HG03571 (cell line): ENCODE results near the gene CRYL1.
"Not testable (repeated sequence)": the region's sequence is repeated elsewhere in the genome, so short reads cannot be mapped to it uniquely, and the experiment has no call there.

ENCODE experiments used
- ATAC-seq: cut with Tn5 transposase; IDR thresholded peaks from one replicate; pipeline ENCODE4 v1.9.1; 2021; ENCODE audit not compliant: unreplicated experiment

The CRYL1 gene

DNA sequence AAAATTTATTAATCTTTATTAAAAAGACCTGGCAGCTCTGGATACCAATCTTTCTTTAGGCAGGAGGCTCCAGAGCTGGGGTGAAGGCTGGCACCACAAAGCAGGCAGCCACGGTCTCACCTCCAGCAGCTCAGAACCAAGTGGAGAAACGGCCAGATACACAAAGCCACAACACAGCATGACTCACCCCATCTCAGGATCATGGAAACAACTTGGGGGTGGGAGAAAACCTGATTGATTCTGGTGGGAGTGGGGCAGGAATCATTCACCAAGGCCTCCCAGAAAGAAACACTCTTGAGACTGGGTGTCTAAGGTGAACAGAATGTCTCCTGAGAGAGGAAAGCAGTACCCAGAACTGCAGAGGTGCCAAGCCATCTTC, 64.2 kb downstream of the CRYL1 start:
- no peak for ATAC-seq

DNA sequence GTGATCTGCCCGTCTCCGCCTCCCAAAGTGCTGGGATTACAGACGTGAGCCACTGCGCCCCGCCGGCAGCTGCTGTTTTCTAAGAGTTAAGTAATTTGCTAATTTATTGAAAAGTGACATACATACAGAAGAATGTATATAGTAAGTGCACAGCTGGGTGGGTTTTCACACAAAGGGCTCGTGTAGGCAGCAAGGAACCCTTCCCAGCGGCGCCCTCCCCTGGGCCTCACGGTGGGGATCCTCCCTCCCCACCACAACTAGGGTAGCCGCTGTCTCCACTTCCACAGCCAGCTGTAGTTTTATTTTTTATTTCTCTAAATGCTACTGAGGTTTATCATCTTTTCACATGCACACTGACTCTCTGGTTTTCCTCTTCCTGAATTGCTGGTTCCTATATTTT, 64.9 kb downstream of the CRYL1 start:
- ATAC-seq = no peak

DNA sequence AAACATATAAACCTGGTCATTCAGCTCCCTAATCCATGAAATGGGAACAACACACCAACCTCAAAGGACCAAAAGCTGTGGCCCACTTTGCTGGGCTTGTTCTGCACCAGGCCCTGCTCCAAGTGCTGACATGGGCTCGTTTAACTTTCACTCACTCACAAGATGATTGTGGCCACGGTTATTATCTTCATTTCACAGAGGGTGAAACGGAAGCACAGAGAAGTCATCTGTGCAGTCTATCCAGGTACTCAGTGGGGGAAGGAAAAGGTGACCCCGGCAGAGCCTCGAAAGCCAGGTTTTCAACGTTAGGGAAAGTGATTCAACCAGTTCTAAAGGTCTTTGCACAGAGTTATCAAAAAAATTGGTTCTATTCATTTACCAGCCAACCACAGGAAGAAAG, 68.0 kb downstream of the CRYL1 start:
- ATAC-seq = no peak

DNA sequence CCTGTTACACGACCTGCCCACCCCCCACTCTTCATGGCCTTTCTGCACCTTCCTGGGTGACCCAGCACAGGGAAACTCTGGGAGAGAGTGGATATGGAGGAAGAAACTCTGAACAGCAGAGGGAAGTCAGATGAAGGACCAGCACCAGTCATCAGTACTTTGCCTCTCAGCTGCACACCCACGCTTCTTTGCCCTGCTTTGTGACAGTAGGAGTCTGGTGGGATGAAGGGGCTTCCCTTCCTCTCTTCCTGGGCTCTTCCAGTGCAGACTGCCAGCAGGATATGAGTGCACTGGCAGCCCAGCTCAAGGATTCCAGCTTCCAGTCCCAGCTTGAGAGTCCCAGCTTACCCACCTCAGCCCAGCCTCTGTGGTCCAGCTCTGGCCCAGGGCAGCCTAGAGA, 68.9 kb downstream of the CRYL1 start:
- no peak for ATAC-seq

DNA sequence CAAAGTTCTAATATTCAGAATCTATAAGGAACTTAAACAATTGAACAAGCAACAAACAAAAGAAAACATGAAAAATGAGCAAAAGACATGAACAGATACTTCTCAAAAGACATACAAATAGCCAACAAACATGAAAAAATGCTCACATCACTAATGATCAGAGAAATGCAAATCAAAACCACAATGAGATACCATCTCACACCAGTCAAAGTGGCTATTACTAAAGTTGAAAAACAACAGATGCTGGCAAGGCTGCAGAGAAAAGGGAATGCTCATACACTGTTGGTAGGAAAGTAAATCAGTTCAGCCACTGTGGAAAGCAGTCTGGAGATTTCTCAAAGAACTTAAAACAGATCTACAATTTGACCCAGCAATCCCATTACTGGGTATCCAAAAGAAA, 74.3 kb downstream of the CRYL1 start:
- no peak for ATAC-seq

DNA sequence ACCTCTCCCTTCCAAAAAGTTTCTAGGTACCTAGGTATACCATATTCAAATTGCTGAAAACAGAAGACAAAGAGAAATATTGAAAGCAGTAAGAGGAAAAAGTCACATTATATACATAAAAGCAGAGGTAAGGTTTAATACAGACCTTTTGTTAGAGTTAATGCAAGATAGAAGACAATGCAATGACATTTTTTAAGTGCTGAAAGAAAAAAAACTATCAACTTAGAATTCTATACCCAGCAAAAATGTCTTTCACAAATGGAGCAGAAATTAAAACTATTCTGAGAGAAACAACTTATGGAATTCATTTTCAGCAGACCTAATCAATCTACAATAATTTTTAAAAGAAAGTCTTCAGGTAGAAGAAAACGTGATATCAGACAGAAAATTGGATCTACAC, 77.2 kb downstream of the CRYL1 start:
- no peak for ATAC-seq

DNA sequence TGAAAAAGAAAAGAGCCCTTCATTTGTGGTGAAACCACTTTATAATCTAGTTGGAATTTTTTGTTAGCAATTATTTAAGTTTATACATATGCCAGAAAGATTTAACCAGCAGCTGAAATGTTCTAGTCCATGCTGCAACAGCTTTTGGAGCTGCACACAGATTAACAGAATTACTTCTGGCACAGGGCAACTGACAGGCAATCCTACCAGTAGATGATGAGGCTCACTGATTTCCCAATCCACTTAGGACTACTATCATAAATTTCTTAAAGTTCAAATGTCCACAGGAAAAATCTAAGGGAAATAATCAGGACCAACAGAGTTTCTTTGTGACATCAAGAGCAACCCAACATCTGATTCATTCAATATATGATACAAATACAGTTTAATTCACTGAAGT, 78.8 kb downstream of the CRYL1 start:
- no peak for ATAC-seq

DNA sequence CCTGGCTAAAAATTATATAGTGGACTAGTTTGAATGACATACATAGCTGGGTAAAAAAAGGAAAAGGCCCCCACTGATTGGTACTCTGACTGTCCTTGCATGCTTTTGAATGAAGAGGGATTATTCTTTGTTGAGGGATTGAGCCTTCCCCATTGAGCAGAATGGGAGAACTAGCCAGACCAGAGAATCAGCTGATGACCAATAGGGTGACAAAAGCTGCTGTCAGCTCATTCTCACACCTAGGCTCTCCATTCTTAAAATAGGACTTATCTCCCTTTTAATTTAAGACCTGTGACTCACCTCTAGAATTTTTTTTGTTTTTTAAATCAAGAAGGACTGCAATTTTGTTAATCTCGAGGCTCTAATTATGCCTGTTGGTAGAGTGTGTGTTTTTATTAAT, 79.3 kb downstream of the CRYL1 start:
- no peak for ATAC-seq

DNA sequence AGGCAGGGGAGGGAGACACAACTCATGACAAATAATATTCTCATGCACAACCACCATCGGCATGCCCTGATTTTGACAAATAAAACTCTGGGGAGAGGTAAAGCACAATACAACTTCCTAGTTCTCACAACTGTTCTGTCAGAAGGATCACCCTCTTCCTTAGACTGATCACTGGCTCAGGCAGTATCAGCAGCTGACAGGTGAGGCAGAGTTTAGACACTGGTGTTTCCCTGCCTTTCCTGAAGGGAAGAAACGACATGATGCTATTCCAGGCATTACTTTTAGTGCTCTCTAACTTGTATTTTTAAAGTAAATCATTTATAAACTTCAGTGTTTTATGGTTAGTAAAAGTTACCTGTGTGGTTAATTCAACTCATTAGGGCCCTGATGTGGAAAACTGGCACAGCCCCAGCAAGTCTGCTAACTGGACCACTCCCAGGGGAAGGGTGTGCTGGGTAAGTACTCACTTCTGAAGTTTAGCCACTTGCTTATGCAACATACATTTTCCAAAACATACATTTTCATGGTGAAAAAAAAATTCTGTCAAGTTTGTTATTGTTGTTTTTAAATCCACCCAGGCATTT, 82.8 kb downstream of the CRYL1 start:
- ATAC-seq = no peak

DNA sequence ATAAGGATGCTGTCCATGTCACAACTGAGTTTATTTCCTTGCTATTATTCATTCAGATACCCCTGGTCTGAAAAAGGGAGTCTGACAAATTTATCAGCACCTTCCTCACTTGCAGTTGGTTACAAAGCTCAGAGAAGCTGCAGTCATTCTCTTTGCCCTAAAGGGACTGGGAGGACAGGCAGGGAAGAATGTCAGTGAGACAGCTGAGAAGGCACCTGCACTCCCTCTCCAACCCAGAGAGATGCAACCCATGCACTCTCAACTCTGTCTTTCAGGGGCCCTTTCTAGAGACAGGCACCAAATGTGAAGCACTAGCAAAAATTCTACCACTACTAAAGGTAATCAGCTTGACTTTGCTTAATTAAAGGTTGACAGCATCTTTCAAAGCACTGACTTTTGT, 83.3 kb downstream of the CRYL1 start:
- ATAC-seq = no peak

DNA sequence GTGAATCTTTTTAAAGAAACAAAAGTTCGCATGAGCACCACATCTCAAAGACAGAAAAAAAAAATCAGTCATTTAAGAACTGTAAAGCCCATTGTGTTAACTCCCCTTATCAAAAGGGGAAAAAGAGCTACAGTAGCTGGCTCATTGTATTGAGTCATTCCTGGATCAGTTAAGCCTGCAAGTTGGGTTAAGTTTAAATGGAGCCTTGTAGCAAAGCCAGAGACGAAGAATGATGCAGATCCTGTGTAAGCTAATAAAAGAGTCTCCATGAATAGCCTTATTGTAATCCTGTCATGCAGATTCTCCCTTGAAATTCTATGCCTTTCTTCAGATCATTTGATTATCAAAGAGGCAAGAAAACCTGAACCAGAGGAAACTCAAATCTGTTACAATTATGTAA, 83.8 kb downstream of the CRYL1 start:
- no peak for ATAC-seq

DNA sequence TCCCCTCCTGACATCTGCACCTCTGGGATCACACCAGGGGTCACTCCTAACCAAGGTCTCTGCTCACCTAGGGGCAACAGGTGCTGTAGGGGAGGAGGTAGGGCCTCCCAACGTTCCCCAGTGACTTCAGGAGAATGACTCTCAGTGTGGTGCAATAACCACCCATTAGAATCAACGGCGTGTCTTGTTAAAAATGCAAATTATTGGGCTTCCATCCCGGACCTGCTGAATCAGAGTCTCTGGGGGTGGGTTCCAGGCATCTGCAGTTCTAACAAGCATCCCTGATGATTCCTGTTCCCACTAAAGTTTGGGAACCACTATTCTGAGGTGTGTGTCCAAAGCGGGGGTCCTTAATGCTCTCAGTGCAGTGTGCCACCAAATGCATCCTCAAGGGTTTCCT, 84.6 kb downstream of the CRYL1 start:
- ATAC-seq = no peak

DNA sequence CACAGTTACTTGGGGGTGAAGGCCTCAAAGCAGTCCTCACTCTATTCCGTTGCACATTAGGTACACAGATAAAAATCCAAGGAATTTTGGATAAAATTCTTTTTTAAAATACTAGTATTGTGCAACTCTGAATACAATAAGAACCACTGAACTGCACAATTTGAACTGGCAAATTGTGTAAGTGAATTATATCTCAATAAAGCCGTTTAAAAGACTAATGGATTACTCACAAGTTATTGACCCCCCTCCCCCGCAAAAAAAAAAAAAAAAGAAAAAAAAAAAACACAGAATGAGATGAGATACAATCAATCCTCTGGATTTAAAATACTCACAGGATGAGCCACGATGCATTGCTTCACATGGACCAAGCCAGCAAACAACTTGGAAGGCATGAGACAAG, 86.4 kb downstream of the CRYL1 start:
- no peak for ATAC-seq

DNA sequence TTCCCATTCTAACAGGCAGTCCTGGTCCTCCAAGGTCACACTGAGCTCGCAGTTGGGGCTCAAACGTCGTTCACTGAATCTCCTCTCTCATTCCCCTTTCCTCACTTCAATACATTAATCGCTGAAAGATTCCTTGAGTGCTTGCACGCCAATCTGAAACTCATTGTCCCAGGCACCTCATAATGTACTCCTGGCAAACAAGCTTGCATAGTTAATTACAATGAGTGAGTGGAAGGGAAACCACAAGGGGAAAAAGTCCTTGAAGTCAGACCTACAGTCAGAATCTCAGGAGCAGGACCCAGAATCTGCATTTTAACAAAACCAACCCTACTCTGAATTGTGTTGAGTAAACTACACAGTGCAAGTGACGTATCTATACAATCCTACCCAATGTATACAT, 86.9 kb downstream of the CRYL1 start:
- no peak for ATAC-seq

DNA sequence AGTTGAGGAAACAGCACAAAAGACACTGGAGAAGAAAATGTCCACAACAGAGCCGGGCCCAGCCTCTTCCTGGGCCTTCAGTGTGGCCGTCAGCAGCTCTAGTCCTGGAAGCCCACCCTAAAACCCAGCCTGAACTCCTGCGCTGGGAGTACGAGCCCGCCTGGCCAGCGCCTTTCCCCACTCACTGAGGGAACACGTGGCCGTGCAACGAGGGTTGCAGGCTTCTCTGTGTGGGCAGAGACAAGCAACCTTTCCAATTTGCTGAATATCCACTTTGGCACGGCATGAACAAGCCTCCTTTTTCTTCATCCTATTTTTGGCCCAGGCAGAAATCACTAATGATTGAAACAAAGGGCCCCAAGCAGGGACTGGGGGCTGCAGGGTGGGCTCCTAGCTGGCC, 89.2 kb downstream of the CRYL1 start:
- ATAC-seq = no peak

DNA sequence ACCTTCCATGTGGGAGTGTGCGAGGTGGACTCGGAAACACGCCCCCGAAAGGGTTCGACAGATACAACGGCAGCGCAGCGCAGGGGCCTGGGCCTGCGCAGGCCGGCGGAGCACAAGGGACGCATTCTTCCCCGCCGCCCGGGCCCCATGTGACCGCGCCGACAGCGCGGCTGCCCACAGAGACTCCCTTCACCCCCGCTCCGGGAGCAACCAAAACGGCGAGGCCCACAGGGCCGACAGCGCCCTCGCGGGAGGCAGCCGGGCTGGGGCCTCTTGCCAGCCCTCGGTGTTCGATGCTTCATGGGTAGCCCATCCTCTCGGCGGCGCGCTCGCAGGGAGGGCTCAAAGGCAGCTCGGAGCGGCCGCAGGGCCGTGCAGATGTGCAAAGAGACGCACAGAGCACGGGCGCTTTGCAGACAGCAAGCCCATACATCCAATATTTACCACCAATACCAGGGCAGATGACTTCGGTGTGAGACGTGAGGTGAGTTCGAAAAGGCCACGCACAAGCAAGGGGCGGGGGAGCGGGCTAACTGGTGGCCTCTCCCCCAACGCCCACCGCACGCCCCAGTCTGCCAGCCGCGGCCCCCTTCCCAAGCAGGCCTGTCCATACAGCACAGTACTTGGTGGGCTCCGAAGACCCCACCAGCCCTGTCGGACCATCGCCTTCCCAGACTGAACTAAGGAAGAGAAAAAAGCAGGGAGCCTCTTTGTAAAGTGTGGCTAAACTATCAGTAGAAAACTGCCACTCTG, 89.9 kb downstream of the CRYL1 start:
- no peak for ATAC-seq

DNA sequence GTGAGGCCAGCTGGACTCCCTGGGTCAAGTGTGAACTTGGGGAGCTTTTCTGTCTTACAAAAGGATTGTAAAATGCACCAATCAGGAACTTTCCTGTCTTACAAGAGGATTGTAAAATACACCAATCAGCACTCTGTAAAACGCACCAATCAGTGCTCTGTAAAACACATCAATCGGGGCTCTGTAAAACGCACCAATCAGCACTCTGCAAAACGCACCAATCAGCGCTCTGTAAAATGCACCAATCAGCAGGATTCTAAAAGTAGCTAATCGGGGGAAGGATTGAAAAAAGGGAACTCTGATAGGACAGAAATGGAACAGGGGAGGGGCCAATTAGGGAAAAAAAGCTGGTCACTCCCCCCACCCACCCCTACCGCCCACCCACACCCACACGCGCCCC, 91.4 kb downstream of the CRYL1 start:
- ATAC-seq = not testable (repeated sequence)

DNA sequence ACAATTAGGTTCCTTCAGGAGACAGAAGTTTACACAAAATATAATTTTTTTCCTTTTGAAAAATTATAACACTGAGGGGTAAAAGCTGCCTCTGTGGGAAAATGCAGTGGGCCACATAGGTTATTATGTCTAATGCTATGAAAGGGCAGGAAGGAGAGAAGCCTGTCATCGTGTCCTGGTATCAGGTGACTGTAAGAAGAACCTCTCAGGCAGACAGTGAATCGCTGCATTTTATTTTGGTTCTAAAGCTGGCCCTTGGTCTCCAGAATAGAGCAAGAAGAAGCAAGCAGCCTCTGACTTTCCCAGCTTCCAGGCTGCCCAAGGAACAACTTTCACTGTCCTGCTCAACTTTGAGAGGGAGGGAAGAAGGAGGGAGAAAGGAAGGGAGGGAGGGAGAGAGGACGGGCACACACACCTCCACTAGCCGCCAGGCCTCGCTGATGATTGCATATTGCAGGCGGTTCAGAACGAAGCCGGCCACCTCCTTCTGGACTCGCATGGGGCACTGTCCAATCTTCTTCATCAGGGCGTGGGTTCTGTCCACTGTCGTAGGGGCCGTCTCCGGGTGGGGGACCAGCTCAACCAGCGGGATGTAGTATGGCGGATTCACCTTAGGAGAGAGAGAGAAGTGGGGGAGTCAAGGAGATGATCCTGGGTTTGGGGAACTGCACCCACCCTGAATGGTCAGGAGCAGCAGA, 93.8 kb downstream of the CRYL1 start:
- no peak for ATAC-seq

DNA sequence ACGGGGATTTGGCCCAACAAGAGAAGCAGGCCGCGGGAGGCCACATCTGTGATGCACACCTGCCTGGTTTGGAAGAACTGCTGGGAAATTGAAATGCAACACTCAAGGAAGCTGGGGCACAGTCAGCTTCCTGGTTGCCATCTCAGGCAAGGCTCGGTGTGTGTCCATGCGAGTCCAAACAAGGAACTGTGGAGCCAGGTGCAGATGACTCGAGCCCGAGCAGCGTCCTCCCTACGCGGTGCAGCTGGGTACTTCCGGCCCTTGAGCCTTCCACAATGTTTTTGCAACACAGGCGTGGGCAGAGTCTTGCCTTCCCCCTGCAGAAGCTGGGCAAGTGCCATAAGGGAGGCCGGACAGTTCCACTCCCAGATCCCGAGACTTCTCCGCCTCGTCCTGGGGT, 94.6 kb downstream of the CRYL1 start:
- ATAC-seq = no peak

DNA sequence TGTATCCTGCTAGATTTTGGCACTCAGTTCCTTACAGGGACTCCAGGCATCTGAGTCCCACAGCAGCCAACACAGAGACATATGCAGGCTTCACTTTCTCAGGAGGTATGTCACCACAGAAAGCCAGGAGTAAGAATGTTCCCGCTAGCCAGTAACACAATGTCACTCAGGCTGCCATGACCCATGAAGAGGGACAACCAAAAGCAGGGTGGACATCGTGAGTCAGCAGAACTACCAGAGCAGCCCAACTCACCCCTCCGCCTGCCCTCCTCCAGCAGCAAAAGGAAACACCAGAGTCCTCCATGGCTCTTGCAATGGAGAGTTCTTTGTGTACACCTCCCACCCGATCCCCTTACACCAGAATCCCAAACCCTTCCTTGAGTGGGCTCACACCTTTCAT, 95.4 kb downstream of the CRYL1 start:
- ATAC-seq = no peak

DNA sequence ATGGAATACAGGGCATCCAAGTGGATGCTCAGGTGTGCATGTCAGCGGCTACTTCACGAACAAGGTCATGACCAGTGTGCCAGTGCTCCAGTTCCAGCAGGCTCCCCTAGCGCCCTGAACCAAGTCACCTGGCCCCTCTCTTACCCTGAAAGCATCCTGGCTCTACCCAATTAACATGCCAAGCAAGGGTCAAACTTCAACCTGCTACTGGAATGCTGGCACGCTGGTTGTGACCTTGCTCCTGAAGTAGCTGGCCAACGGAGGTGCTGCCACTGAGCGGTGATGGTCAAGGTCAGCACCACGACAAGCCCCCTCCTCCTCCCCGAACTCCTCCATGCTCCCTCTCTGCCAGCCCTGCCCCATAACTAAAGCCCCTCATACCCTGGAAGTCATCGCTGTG, 96.0 kb downstream of the CRYL1 start:
- ATAC-seq = no peak
